HEK293 (cell line): ENCODE results near the gene RPN2.

Source experiments
- CTCF ChIA-PET: fragments of 350-600 bp; formaldehyde crosslinking; extraction: SDS; loops from one replicate; lab custom pipeline; 2021; ENCODE audit warnings: antibody characterized with exemption; lab: Yijun Ruan, JAX
- POLR2A ChIA-PET: fragments of 300-600 bp; formaldehyde crosslinking; extraction: SDS; loops from one replicate; lab custom pipeline; 2020; ENCODE audit warnings: antibody characterized with exemption, inconsistent platforms; lab: Yijun Ruan, JAX
- H3K27ac ChIP-seq: fragments of 200-500 bp; sonication (Bioruptor generic); 2 replicates; pipeline ENCODE4 v1.5.1; 2014; ENCODE audit warnings: low read depth, low read length, control low read depth, inconsistent platforms; ENCODE audit errors: extremely low read depth
- H3K36me3 ChIP-seq, 2 experiments: fragments of 200-500 bp in 1 of 2; sonication (Bioruptor generic) in 1 of 2; 1 replicate in 1 of 2; 2 replicates in 1 of 2; pipeline ENCODE4 v1.5.1; 2014 to 2017; ENCODE audit warnings: inconsistent platforms in 2 of 2, low read length in 2 of 2; ENCODE audit not compliant: control insufficient read depth in 2 of 2, insufficient read depth in 1 of 2
- H3K4me1 ChIP-seq: fragments of 200-500 bp; sonication (Bioruptor generic); 2 replicates; pipeline ENCODE4 v1.5.1; 2014; ENCODE audit warnings: mild to moderate bottlenecking, low read length, inconsistent platforms; ENCODE audit not compliant: control insufficient read depth, insufficient read depth
- H3K4me3 ChIP-seq: 2 replicates; pipeline ENCODE4 v1.5.1; 2011; ENCODE audit warnings: low read depth, mild to moderate bottlenecking, control low read depth, low read length, moderate library complexity
- H3K9me3 ChIP-seq: fragments of 200-500 bp; sonication (Bioruptor generic); 2 replicates; pipeline ENCODE4 v1.5.1; 2014; ENCODE audit warnings: low read depth, low read length, inconsistent platforms; ENCODE audit not compliant: control insufficient read depth, insufficient read depth
- BCL6B ChIP-seq: fragments of 450-650 bp; formaldehyde crosslinking; IDR thresholded peaks from 2 replicates; pipeline ENCODE4 v1.5.1; 2017; ENCODE audit warnings: missing biosample characterization, missing genetic modification characterization
- CTCF ChIP-seq: fragments of 450-650 bp; formaldehyde crosslinking; IDR thresholded peaks from 2 replicates; pipeline ENCODE4 v1.5.1; 2016; ENCODE audit warnings: missing biosample characterization, missing genetic modification characterization
- GLI4 ChIP-seq: fragments of 450-650 bp; formaldehyde crosslinking; IDR thresholded peaks from 2 replicates; pipeline ENCODE4 v1.5.1; 2016; ENCODE audit warnings: missing biosample characterization, missing genetic modification characterization
- WT1 ChIP-seq: fragments of 450-650 bp; formaldehyde crosslinking; IDR thresholded peaks from 2 replicates; pipeline ENCODE4 v1.5.1; 2016; ENCODE audit warnings: missing biosample characterization, missing genetic modification characterization
- ZFP37 ChIP-seq: fragments of 450-650 bp; formaldehyde crosslinking; IDR thresholded peaks from 2 replicates; pipeline ENCODE4 v1.5.1; 2016; ENCODE audit warnings: missing biosample characterization, missing genetic modification characterization
- ZNF146 ChIP-seq: fragments of 450-650 bp; formaldehyde crosslinking; IDR thresholded peaks from 2 replicates; pipeline ENCODE4 v1.5.1; 2016; ENCODE audit warnings: missing biosample characterization, missing genetic modification characterization
- ZNF16 ChIP-seq: fragments of 450-650 bp; formaldehyde crosslinking; IDR thresholded peaks from 2 replicates; pipeline ENCODE4 v1.5.1; 2016; ENCODE audit warnings: low read depth, missing biosample characterization, missing genetic modification characterization
- ZNF501 ChIP-seq: fragments of 450-650 bp; formaldehyde crosslinking; IDR thresholded peaks from 2 replicates; pipeline ENCODE4 v1.5.1; 2016; ENCODE audit warnings: missing biosample characterization, missing genetic modification characterization
- ZNF704 ChIP-seq: fragments of 450-650 bp; formaldehyde crosslinking; IDR thresholded peaks from 2 replicates; pipeline ENCODE4 v1.5.1; 2016; ENCODE audit warnings: missing biosample characterization, missing genetic modification characterization

The RPN2 gene

GRCh38 chr20:37288091-37288490 is 109.0 kb downstream of the RPN2 start (continued):
- no peak for TF ChIP-seq ZNF704 (tag by site-specific recombination)
- TF ChIP-seq CTCF (tag by site-specific recombination), result no peak
- TF ChIP-seq GLI4 (tag by site-specific recombination), result no peak

GRCh38 chr20:37290158-37290810 is 111.2 kb downstream of the RPN2 start:
- no peak for TF ChIP-seq BCL6B (tag by site-specific recombination)
- no peak for TF ChIP-seq WT1 (tag by site-specific recombination)
- TF ChIP-seq ZNF501, result no peak
- TF ChIP-seq ZNF146 (tag by site-specific recombination), result no peak
- no peak for TF ChIP-seq ZNF16 (tag by site-specific recombination)
- TF ChIP-seq ZFP37 (tag by site-specific recombination), result no peak
- Histone ChIP-seq H3K9me3 (no peaks in the 10 kb centered on the region), H3K4me1 (peaks cover 2% of the 10 kb centered on the region; the same call in 1 of the 2 replicates), H3K4me3 (peak overlapping the region; percentile 84), H3K36me3 (peaks cover 0 to 23% of the 10 kb centered on the region in 2 experiments; a peak in 2 of 3 replicates), H3K27ac (peak overlapping the region; percentile 81)
- ChIA-PET CTCF (interaction anchor here (0.7 to 1.2 kb wide), 2 partner anchors 21 to 1085 kb away, joined by 3 to 7 read pairs; no protein-coding TSS in a partner anchor), POLR2A (interaction anchor here (1.2 to 2.3 kb wide), 3 partner anchors 55 to 248 kb away, joined by 3 to 8 read pairs (median 6); partner anchors contain the start of genes MROH8, RPN2 and SRC)
